ENCODE data around the gene SELENOO.

The SELENOO gene

GRCh38 chr22:50175921-50176849 is 24.6 kb upstream of the SELENOO start:
- H3K36me3 ChIP-seq (ENCODE audit: control insufficient read depth, insufficient read depth, low read length), result no peaks in the 10 kb centered on the region
- peaks cover 28% of the 10 kb centered on the region for H3K27me3 ChIP-seq (ENCODE audit: control insufficient read depth, insufficient read depth, low read length)

GRCh38 chr22:50176850-50177536 is 23.8 kb upstream of the SELENOO start:
- Histone ChIP-seq H3K4me1 (ENCODE audit: control insufficient read depth, insufficient read depth, low read length) (peaks cover under 1% of the 10 kb centered on the region), H3K27me3 (ENCODE audit: control insufficient read depth, insufficient read depth, low read length) (peaks cover 20% of the 10 kb centered on the region), H3K4me3 (ENCODE audit: low read length) (no peak overlapping the region), H3K36me3 (ENCODE audit: control insufficient read depth, insufficient read depth, low read length) (no peaks in the 10 kb centered on the region), H3K9ac (ENCODE audit: low read length) (no peak overlapping the region), H3K9me3 (ENCODE audit: control insufficient read depth, low read length) (no peaks in the 10 kb centered on the region)

More at GRCh38 chr22:50175921-50176849, 24.6 kb upstream of the SELENOO start:
- H3K4me3 ChIP-seq (ENCODE audit: low read length), result no peak overlapping the region
- H3K4me1 ChIP-seq (ENCODE audit: control insufficient read depth, insufficient read depth, low read length), result peaks cover 1% of the 10 kb centered on the region
- H3K9ac ChIP-seq (ENCODE audit: low read length), result no peak overlapping the region
- no peaks in the 10 kb centered on the region for H3K9me3 ChIP-seq (ENCODE audit: control insufficient read depth, low read length)

- no peak overlapping the region for H3K4me3 ChIP-seq (ENCODE audit: low read length)
- no peak overlapping the region for H3K9ac ChIP-seq (ENCODE audit: low read length)
- peaks cover 16% of the 10 kb centered on the region for H3K27me3 ChIP-seq (ENCODE audit: control insufficient read depth, insufficient read depth, low read length)
- no peaks in the 10 kb centered on the region for H3K36me3 ChIP-seq (ENCODE audit: control insufficient read depth, insufficient read depth, low read length)
- H3K9me3 ChIP-seq (ENCODE audit: control insufficient read depth, low read length), result no peaks in the 10 kb centered on the region
- peaks cover 8% of the 10 kb centered on the region for H3K4me1 ChIP-seq (ENCODE audit: control insufficient read depth, insufficient read depth, low read length)
Measured at GRCh38 chr22:50177537-50178470, 23.0 kb upstream of the SELENOO start.

GRCh38 chr22:50178471-50178864 is 22.3 kb upstream of the SELENOO start:
- Histone ChIP-seq H3K36me3 (ENCODE audit: control insufficient read depth, insufficient read depth, low read length) (no peaks in the 10 kb centered on the region), H3K9ac (ENCODE audit: low read length) (no peak overlapping the region), H3K4me1 (ENCODE audit: control insufficient read depth, insufficient read depth, low read length) (peaks cover 15% of the 10 kb centered on the region), H3K4me3 (ENCODE audit: low read length) (no peak overlapping the region), H3K9me3 (ENCODE audit: control insufficient read depth, low read length) (no peaks in the 10 kb centered on the region), H3K27me3 (ENCODE audit: control insufficient read depth, insufficient read depth, low read length) (peaks cover 12% of the 10 kb centered on the region)

- H3K4me1 ChIP-seq (ENCODE audit: control insufficient read depth, insufficient read depth, low read length), result peaks cover 22% of the 10 kb centered on the region
- H3K4me3 ChIP-seq (ENCODE audit: low read length), result no peak overlapping the region
- H3K27me3 ChIP-seq (ENCODE audit: control insufficient read depth, insufficient read depth, low read length), result peaks cover 9% of the 10 kb centered on the region
- H3K9me3 ChIP-seq (ENCODE audit: control insufficient read depth, low read length), result no peaks in the 10 kb centered on the region
- no peaks in the 10 kb centered on the region for H3K36me3 ChIP-seq (ENCODE audit: control insufficient read depth, insufficient read depth, low read length)
- no peak overlapping the region for H3K9ac ChIP-seq (ENCODE audit: low read length)
Measured at GRCh38 chr22:50178871-50179869, 21.6 kb upstream of the SELENOO start.

- Histone ChIP-seq H3K27me3 (ENCODE audit: control insufficient read depth, insufficient read depth, low read length) (peaks cover 5% of the 10 kb centered on the region), H3K36me3 (ENCODE audit: control insufficient read depth, insufficient read depth, low read length) (no peaks in the 10 kb centered on the region)
Measured at GRCh38 chr22:50179937-50180726, 20.7 kb upstream of the SELENOO start.

GRCh38 chr22:50180727-50181521 is 19.9 kb upstream of the SELENOO start:
- Histone ChIP-seq H3K9ac (ENCODE audit: low read length) (no peak overlapping the region), H3K4me3 (ENCODE audit: low read length) (no peak overlapping the region), H3K4me1 (ENCODE audit: control insufficient read depth, insufficient read depth, low read length) (peaks cover 32% of the 10 kb centered on the region), H3K27me3 (ENCODE audit: control insufficient read depth, insufficient read depth, low read length) (peaks cover 5% of the 10 kb centered on the region), H3K36me3 (ENCODE audit: control insufficient read depth, insufficient read depth, low read length) (no peaks in the 10 kb centered on the region), H3K9me3 (ENCODE audit: control insufficient read depth, low read length) (no peaks in the 10 kb centered on the region)

More at GRCh38 chr22:50179937-50180726, 20.7 kb upstream of the SELENOO start:
- Histone ChIP-seq H3K9me3 (ENCODE audit: control insufficient read depth, low read length) (no peaks in the 10 kb centered on the region), H3K9ac (ENCODE audit: low read length) (no peak overlapping the region), H3K4me1 (ENCODE audit: control insufficient read depth, insufficient read depth, low read length) (peaks cover 29% of the 10 kb centered on the region), H3K4me3 (ENCODE audit: low read length) (no peak overlapping the region)

GRCh38 chr22:50182176-50183081 is 18.4 kb upstream of the SELENOO start:
- Histone ChIP-seq H3K9me3 (ENCODE audit: control insufficient read depth, low read length) (no peaks in the 10 kb centered on the region), H3K36me3 (ENCODE audit: control insufficient read depth, insufficient read depth, low read length) (no peaks in the 10 kb centered on the region), H3K27me3 (ENCODE audit: control insufficient read depth, insufficient read depth, low read length) (peaks cover 5% of the 10 kb centered on the region), H3K4me1 (ENCODE audit: control insufficient read depth, insufficient read depth, low read length) (peaks cover 42% of the 10 kb centered on the region), H3K4me3 (ENCODE audit: low read length) (no peak overlapping the region), H3K9ac (ENCODE audit: low read length) (no peak overlapping the region)

All from mucosa of stomach (tissue), 1 donor.